Fibroblast of skin of scalp (primary cell): ENCODE data around the gene SLF1.
A peak's percentile ranks its signal among the peaks of the same experiment; 100 is the strongest.

ENCODE experiments used
- DNase-seq: peaks from one replicate; pipeline ENCODE4 v3.0.0-alpha.2; 2013

Gene SLF1

GRCh38 chr5:94667937-94668336 is 49.5 kb downstream of the SLF1 start:
- no peak for DNase-seq

GRCh38 chr5:94670726-94671125 is 52.3 kb downstream of the SLF1 start:
- peak; percentile 14 for DNase-seq

GRCh38 chr5:94672746-94673145 is 54.3 kb downstream of the SLF1 start:
- DNase-seq: peak; percentile 19

GRCh38 chr5:94674490-94675382 is 56.3 kb downstream of the SLF1 start:
- no peak for DNase-seq

- no peak for DNase-seq
Observed at GRCh38 chr5:94675965-94676618, 57.6 kb downstream of the SLF1 start.

GRCh38 chr5:94682814-94683520 is 64.5 kb downstream of the SLF1 start:
- DNase-seq: no peak

- DNase-seq: no peak
Observed at GRCh38 chr5:94689908-94690307, 71.4 kb downstream of the SLF1 start.

- DNase-seq: peak; percentile 15
Observed at GRCh38 chr5:94690778-94691177, 72.3 kb downstream of the SLF1 start.

GRCh38 chr5:94691291-94691690 is 72.8 kb downstream of the SLF1 start:
- no peak for DNase-seq

- no peak for DNase-seq
Observed at GRCh38 chr5:94691949-94692348, 73.5 kb downstream of the SLF1 start.

- no peak for DNase-seq
Observed at GRCh38 chr5:94692581-94692980, 74.1 kb downstream of the SLF1 start.

- peak; percentile 72 for DNase-seq
Observed at GRCh38 chr5:94693043-94693822, 74.8 kb downstream of the SLF1 start.

- no peak for DNase-seq
Observed at GRCh38 chr5:94693845-94694370, 75.4 kb downstream of the SLF1 start.

GRCh38 chr5:94694671-94695070 is 76.2 kb downstream of the SLF1 start:
- DNase-seq: no peak

GRCh38 chr5:94698197-94698596 is 79.7 kb downstream of the SLF1 start:
- DNase-seq: no peak

GRCh38 chr5:94699562-94699961 is 81.1 kb downstream of the SLF1 start:
- no peak for DNase-seq

GRCh38 chr5:94700592-94700991 is 82.1 kb downstream of the SLF1 start:
- DNase-seq: no peak

GRCh38 chr5:94702729-94703128 is 84.3 kb downstream of the SLF1 start:
- DNase-seq: no peak

- no peak for DNase-seq
Observed at GRCh38 chr5:94705427-94705826, 87.0 kb downstream of the SLF1 start.

GRCh38 chr5:94707359-94707758 is 88.9 kb downstream of the SLF1 start:
- no peak for DNase-seq

GRCh38 chr5:94709277-94709676 is 90.8 kb downstream of the SLF1 start:
- no peak for DNase-seq

GRCh38 chr5:94711785-94712184 is 93.3 kb downstream of the SLF1 start:
- no peak for DNase-seq
